Colonic mucosa (tissue), 4 donors: ENCODE results near the gene SPATA7. TPM values are rescaled to one million over a fixed set of nuclear protein-coding genes. Genes with fewer than 3 reads are reported as not detected.

Experiments
- DNase-seq: peaks from one replicate; pipeline ENCODE4 v3.0.0-alpha.2; 2020
- H3K27ac ChIP-seq: fragments of 200-600 bp; one replicate; pipeline ENCODE4 v1.8.0; 2021
- H3K27me3 ChIP-seq: fragments of 200-600 bp; one replicate; pipeline ENCODE4 v1.8.0; 2021
- H3K36me3 ChIP-seq: fragments of 200-600 bp; one replicate; pipeline ENCODE4 v1.8.0; 2021
- H3K4me1 ChIP-seq: fragments of 200-600 bp; one replicate; pipeline ENCODE4 v1.8.0; 2021; ENCODE audit warnings: mild to moderate bottlenecking
- H3K4me3 ChIP-seq: fragments of 200-600 bp; one replicate; pipeline ENCODE4 v1.8.0; 2021
- H3K9ac ChIP-seq, 2 donors: one replicate each; pipeline ENCODE4 v1.7.0; 2013; ENCODE audit warnings: control low read depth in 2 of 2, low read depth in 2 of 2, low read length in 2 of 2
- H3K9me3 ChIP-seq: fragments of 200-600 bp; one replicate; pipeline ENCODE4 v1.8.0; 2021
- intact Hi-C: fragments of 100-400 bp; cut with DNase I; formaldehyde crosslinking; loops from one replicate; pipeline ENCODE4 v1.14.1; 2022
- total RNA-seq, 2 donors: library from RNA; stranded (reverse); fragmentation: NEBNext Ultra II Directional in 1 of 2; extraction: Animal tissue kit (Norgen Biotek cat#: 25700) in 1 of 2; gene quantifications; one replicate each; pipeline ENCODE4 v1.2.1, GENCODE V29; 2021
- TF ChIP-seq, protein P1 (sequence below): fragments of 200-600 bp; IDR thresholded peaks from one replicate; pipeline ENCODE4 v1.8.0; 2022; ENCODE audit warnings: antibody characterized with exemption, mild to moderate bottlenecking
- donor health status: healthy.
- donor health status: DM: no; HTN: no; CAD: no.
- donor health status: DM: no; HTN: no; CAD: no.

Gene SPATA7
- total RNA-seq, 2 donors from 2014 or later = 3.9 to 5.3 TPM

DNA sequence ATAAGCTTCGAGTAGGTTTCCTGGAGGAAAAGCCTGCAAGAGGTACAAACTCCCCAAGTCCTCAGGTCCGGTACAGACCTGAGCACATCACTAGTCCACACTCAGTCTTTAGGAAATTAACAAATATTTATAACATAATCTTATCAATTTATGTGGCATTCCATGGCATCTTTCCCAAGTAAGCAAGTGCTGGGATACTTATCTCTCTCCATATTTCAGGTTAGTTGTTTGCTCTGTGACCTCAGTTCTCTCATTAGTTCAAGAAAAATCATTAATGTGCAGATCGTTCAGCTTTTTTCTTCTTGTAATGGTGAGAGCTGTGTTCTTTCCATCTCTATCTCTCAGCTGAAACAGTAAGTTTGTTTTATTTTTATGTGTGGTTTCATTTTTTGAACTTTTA is 34.7 kb downstream of the SPATA7 start:
- Histone ChIP-seq H3K27me3 (no peaks in the 10 kb centered on the region), H3K36me3 (no peaks in the 10 kb centered on the region), H3K27ac (no peak overlapping the region), H3K4me1 (no peaks in the 10 kb centered on the region), H3K4me3 (no peak overlapping the region), H3K9ac (no peak overlapping the region), H3K9me3 (no peaks in the 10 kb centered on the region)
- DNase-seq = no peak
- TF ChIP-seq, protein P1, sequence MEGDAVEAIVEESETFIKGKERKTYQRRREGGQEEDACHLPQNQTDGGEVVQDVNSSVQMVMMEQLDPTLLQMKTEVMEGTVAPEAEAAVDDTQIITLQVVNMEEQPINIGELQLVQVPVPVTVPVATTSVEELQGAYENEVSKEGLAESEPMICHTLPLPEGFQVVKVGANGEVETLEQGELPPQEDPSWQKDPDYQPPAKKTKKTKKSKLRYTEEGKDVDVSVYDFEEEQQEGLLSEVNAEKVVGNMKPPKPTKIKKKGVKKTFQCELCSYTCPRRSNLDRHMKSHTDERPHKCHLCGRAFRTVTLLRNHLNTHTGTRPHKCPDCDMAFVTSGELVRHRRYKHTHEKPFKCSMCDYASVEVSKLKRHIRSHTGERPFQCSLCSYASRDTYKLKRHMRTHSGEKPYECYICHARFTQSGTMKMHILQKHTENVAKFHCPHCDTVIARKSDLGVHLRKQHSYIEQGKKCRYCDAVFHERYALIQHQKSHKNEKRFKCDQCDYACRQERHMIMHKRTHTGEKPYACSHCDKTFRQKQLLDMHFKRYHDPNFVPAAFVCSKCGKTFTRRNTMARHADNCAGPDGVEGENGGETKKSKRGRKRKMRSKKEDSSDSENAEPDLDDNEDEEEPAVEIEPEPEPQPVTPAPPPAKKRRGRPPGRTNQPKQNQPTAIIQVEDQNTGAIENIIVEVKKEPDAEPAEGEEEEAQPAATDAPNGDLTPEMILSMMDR = no peak
- intact Hi-C loops = no loop called here

DNA sequence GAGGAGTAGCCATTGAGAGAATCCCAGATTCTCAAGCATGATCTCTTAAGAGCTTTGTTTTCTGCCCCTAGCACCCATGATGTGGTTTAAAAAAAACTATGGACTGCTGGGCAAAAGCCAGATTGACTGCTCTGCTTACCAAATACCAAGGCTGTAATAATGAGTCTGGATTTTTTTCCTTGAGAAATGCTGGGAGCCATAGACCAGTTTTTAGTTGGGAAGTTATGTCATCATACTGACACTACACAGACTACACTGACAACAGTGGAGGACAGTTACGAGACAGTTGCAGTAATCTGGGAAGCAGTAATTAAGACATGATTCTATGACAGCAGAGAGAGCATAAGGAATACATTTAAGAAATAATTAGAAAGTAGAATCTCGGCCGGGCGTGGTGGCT is 35.8 kb downstream of the SPATA7 start:
- H3K27ac ChIP-seq = no peak overlapping the region
- no peak overlapping the region for H3K4me3 ChIP-seq
- H3K27me3 ChIP-seq = no peaks in the 10 kb centered on the region
- no peaks in the 10 kb centered on the region for H3K36me3 ChIP-seq
- TF ChIP-seq, protein P1 = no peak
- H3K9me3 ChIP-seq = no peaks in the 10 kb centered on the region
- intact Hi-C loops = no loop called here
- DNase-seq = no peak
- no peak overlapping the region for H3K9ac ChIP-seq
- no peaks in the 10 kb centered on the region for H3K4me1 ChIP-seq

DNA sequence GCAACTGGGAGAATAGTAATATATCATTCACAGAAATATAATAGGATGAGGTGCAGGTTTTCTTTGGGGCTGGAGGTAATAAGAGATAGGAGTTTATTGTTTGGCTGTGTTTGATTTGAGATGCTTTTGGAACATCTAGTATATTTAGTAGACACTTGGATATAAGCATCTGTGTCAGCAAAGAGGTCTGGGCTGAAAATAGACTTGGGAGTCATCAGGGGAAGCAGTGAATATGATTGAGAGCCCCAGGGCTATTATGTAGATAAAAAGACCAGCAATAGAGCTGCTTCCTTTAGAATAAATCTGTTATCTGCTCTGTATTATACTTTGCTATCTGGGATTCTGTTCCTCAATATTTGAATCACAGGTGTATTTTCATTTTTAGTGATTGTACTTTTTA is 36.6 kb downstream of the SPATA7 start:
- H3K9me3 ChIP-seq = no peaks in the 10 kb centered on the region
- no peak overlapping the region for H3K9ac ChIP-seq
- no peak overlapping the region for H3K27ac ChIP-seq
- TF ChIP-seq, protein P1 = no peak
- no peak overlapping the region for H3K4me3 ChIP-seq
- no peaks in the 10 kb centered on the region for H3K4me1 ChIP-seq
- DNase-seq = no peak
- intact Hi-C loops = no loop called here
- no peaks in the 10 kb centered on the region for H3K27me3 ChIP-seq
- no peaks in the 10 kb centered on the region for H3K36me3 ChIP-seq

DNA sequence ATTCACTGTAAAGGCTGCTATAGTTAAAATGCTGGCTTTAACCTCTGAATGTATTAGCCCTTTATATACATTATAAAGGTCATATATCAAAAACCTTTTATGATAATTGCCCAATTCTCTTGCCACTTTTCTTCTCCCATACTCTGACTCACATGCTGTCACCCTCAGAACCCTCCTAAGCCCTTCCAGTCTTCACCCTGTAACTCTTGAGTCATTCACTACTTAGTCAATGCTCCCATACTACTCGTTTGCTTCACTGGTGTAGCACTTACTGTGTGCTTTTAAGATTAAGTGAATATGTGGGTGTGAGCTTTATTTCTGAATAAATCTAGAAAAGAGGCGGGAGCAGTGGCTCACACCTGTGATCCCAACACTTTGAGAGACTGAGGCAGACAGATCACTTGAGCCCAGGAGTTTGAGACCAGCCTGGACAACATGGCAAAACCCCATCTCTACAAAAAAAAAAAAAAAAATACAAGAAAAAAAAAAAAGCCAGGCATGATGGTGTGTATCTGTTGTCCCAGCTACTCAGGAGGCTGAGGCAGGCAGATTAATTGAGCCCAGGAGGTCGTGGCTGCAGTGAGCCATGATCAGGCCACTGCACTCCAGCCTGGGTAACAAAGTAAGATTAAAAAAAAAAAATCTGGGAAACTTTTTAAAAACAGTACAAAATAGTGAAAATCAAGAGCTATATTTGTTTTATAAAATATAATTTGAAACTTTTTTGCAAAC is 37.6 kb downstream of the SPATA7 start:
- H3K27ac ChIP-seq = no peak overlapping the region
- intact Hi-C loops = no loop called here
- TF ChIP-seq, protein P1 = no peak
- H3K27me3 ChIP-seq = no peaks in the 10 kb centered on the region
- no peak overlapping the region for H3K4me3 ChIP-seq
- H3K4me1 ChIP-seq = no peaks in the 10 kb centered on the region
- no peak overlapping the region for H3K9ac ChIP-seq
- H3K9me3 ChIP-seq = no peaks in the 10 kb centered on the region
- H3K36me3 ChIP-seq = no peaks in the 10 kb centered on the region
- DNase-seq = no peak

DNA sequence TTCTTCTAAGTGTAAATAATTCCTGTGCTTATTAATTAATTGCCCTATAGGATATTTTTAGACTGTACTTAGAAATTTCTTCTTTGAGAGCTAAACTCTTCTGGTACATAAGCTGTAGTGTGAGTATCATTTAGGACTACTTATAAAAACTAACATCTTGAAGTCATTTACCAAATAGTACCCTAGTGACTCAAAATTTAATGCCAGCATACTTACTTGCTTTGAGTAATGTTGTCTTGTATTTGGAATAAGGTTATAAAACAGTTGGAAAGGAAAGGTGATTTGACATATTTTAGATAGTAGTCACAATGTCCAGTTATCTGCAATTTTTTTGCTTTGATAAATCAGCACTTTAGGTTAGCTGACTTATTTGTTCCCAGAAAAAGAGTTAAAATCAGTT is 39.1 kb downstream of the SPATA7 start:
- H3K9ac ChIP-seq = no peak overlapping the region
- TF ChIP-seq, protein P1 = no peak

More for the DNA sequence above, 39.1 kb downstream of the SPATA7 start:
- intact Hi-C loops = no loop called here
- Histone ChIP-seq H3K27me3 (no peaks in the 10 kb centered on the region), H3K9me3 (no peaks in the 10 kb centered on the region), H3K4me3 (no peak overlapping the region), H3K27ac (no peak overlapping the region), H3K4me1 (no peaks in the 10 kb centered on the region), H3K36me3 (no peaks in the 10 kb centered on the region)
- DNase-seq = no peak
